Measurements from ENCODE around the gene CTSS. TPM values are rescaled to one million over a fixed set of nuclear protein-coding genes. Genes with fewer than 3 reads are reported as not detected.

Gene CTSS
- total RNA-seq, 1 experiment from 2014 or later = not detected

- no peak overlapping the region for H3K4me2 ChIP-seq (ENCODE audit: insufficient read depth, insufficient read length, low read length)
- no peaks in the 10 kb centered on the region for H3K27me3 Mint-ChIP-seq (ENCODE audit: low read depth)
- no peak overlapping the region for H3K4me3 Mint-ChIP-seq
- no peak overlapping the region for H3K27ac ChIP-seq (ENCODE audit: insufficient read length, low read depth, low read length)
- H3K79me1 ChIP-seq (ENCODE audit: insufficient read depth, low read depth, low read length, poor library complexity, severe bottlenecking) = no peaks in the 10 kb centered on the region
- no peaks in the 10 kb centered on the region for H3K9me3 ChIP-seq (ENCODE audit: control insufficient read depth, low read depth, low read length)
- H3K9ac ChIP-seq (ENCODE audit: extremely low read depth, insufficient read length, low read length) = no peak overlapping the region
- H3K79me2 ChIP-seq (ENCODE audit: insufficient read depth, low read length) = no peaks in the 10 kb centered on the region
- H3K56ac ChIP-seq (ENCODE audit: insufficient read length, low read depth, low read length) = no peak overlapping the region
- no peaks in the 10 kb centered on the region for H3K23me2 ChIP-seq (ENCODE audit: insufficient read length, low read depth, low read length, poor library complexity, severe bottlenecking)
- no peaks in the 10 kb centered on the region for H3K4me1 Mint-ChIP-seq
- H2BK12ac ChIP-seq (ENCODE audit: insufficient read length, low read depth, low read length) = no peak overlapping the region
- no peaks in the 10 kb centered on the region for H4K20me1 ChIP-seq (ENCODE audit: control insufficient read depth, insufficient read depth, insufficient read length)
- no peak overlapping the region for H2AFZ ChIP-seq (ENCODE audit: low read length)
- DNase-seq = no peak
- H3K14ac ChIP-seq (ENCODE audit: insufficient read depth, low read length) = no peak overlapping the region
- no peak overlapping the region for H3K18ac ChIP-seq (ENCODE audit: insufficient read length, low read depth, low read length)
- H2BK5ac ChIP-seq (ENCODE audit: insufficient read length, low read length) = no peak overlapping the region
- H4K8ac ChIP-seq (replicated peaks; ENCODE audit: insufficient read length, low read depth, low read length) = no peak overlapping the region
- H3T11ph ChIP-seq (ENCODE audit: low read length) = no peak overlapping the region
- H2AK5ac ChIP-seq (ENCODE audit: insufficient read length, low read length) = no peak overlapping the region
- H3K36me3 Mint-ChIP-seq (ENCODE audit: insufficient read depth in 1 of 3, low read depth in 3 of 3) = no peaks in the 10 kb centered on the region
- H2BK20ac ChIP-seq (ENCODE audit: low read depth, low read length, poor library complexity, severe bottlenecking) = no peak overlapping the region
- H2BK120ac ChIP-seq (ENCODE audit: low read depth, low read length, poor library complexity, severe bottlenecking) = no peak overlapping the region
- TF ChIP-seq, protein P1, sequence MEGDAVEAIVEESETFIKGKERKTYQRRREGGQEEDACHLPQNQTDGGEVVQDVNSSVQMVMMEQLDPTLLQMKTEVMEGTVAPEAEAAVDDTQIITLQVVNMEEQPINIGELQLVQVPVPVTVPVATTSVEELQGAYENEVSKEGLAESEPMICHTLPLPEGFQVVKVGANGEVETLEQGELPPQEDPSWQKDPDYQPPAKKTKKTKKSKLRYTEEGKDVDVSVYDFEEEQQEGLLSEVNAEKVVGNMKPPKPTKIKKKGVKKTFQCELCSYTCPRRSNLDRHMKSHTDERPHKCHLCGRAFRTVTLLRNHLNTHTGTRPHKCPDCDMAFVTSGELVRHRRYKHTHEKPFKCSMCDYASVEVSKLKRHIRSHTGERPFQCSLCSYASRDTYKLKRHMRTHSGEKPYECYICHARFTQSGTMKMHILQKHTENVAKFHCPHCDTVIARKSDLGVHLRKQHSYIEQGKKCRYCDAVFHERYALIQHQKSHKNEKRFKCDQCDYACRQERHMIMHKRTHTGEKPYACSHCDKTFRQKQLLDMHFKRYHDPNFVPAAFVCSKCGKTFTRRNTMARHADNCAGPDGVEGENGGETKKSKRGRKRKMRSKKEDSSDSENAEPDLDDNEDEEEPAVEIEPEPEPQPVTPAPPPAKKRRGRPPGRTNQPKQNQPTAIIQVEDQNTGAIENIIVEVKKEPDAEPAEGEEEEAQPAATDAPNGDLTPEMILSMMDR (conservative IDR thresholded peaks at IDR 0.05) = no peak
- no peaks in the 10 kb centered on the region for H3K4me1 ChIP-seq (ENCODE audit: insufficient read depth, low read length)
- no peak overlapping the region for H3K4ac ChIP-seq (ENCODE audit: low read depth, low read length)
- no peak overlapping the region for H3K23ac ChIP-seq (ENCODE audit: insufficient read length, low read depth, low read length)
- H3K27me3 ChIP-seq (ENCODE audit: insufficient read depth, low read length) = no peaks in the 10 kb centered on the region
- WGBS (ENCODE audit: extremely low coverage, insufficient read length, low lambda C conversion rate) = no CpG with 5 or more reads among the region's 4 CpGs
- H4K5ac ChIP-seq (ENCODE audit: insufficient read length, low read depth, low read length) = no peak overlapping the region
- no peaks in the 10 kb centered on the region for H3K9me3 Mint-ChIP-seq
- H2BK15ac ChIP-seq (ENCODE audit: low read depth, low read length) = no peak overlapping the region
- no peak overlapping the region; a peak in 1 of 7 replicates for H3K27ac Mint-ChIP-seq
- no peak overlapping the region for H4K91ac ChIP-seq (ENCODE audit: insufficient read length, low read depth, low read length)
These were observed 23.4 kb upstream of the CTSS start for GRCh38 chr1:150788946-150789345.
